ENCODE data around the gene GNL3. TPM values are rescaled to one million over a fixed set of nuclear protein-coding genes. Genes with fewer than 3 reads are reported as not detected.

GNL3 gene
- total and polyA plus RNA-seq, 2 of the 8 experiments (the other 6 are each of a cell fraction or from before 2014, with no cell fraction given), result 45.5 to 184 TPM

GRCh38 chr3:52660046-52660445 lies 25.8 kb upstream of the GNL3 start:
- Histone ChIP-seq H2BK20ac (ENCODE audit: low read length) (no peak overlapping the region), H2BK15ac (ENCODE audit: low read length) (no peak overlapping the region), H3K27ac (ENCODE audit: low read depth, low read length) (no peak overlapping the region), H3K4me3 (ENCODE audit: extremely low read depth in 1 of 4, insufficient read depth in 2 of 4, low read depth in 3 of 4, low read length in 4 of 4) (no peak overlapping the region), H3K14ac (ENCODE audit: insufficient read length) (no peak overlapping the region), H3K4me1 (replicated peaks in 1 of 4; ENCODE audit: control insufficient read depth in 3 of 4, insufficient read depth in 4 of 4, low read length in 3 of 4) (peaks cover 0 to 2% (median 0%) of the 10 kb centered on the region in 4 experiments; a peak in 1 of 7 replicates), H4K20me1 (replicated peaks in 1 of 2; ENCODE audit: control insufficient read depth in 1 of 2, insufficient read depth in 2 of 2, low read length in 2 of 2) (no peaks in the 10 kb centered on the region), H4K91ac (replicated peaks; ENCODE audit: insufficient read length, low read length) (no peak overlapping the region), H3K79me1 (ENCODE audit: low read depth, low read length) (no peaks in the 10 kb centered on the region; the same call in 1 of the 2 replicates), H3K36me3 (ENCODE audit: control insufficient read depth in 2 of 4, insufficient read depth in 4 of 4, low read length in 3 of 4) (peaks cover 14 to 40% (median 28%) of the 10 kb centered on the region in 4 experiments; a peak in 7 of 8 replicates), H3K18ac (ENCODE audit: extremely low read depth, low read length) (no peak overlapping the region), H4K8ac (ENCODE audit: extremely low read depth, insufficient read depth, low read length) (no peak overlapping the region), H2BK12ac (ENCODE audit: low read depth, low read length) (no peak overlapping the region), H2AFZ (ENCODE audit: low read length) (no peak overlapping the region), H2BK120ac (replicated peaks; ENCODE audit: low read depth, low read length) (no peak overlapping the region), H3K23me2 (ENCODE audit: low read depth, low read length) (no peaks in the 10 kb centered on the region), H3K4me2 (ENCODE audit: insufficient read depth in 1 of 2, low read depth in 2 of 2, low read length in 2 of 2) (no peak overlapping the region), H3K9ac (replicated peaks in 1 of 4; ENCODE audit: extremely low read depth in 1 of 4, low read depth in 3 of 4, low read length in 3 of 4) (no peak overlapping the region), H4K5ac (ENCODE audit: insufficient read length, low read depth, low read length) (no peak overlapping the region), H3K9me3 (ENCODE audit: insufficient read depth in 2 of 2, low read depth in 1 of 2, low read length in 1 of 2) (no peaks in the 10 kb centered on the region), H3K27me3 (replicated peaks in 1 of 4; ENCODE audit: control insufficient read depth in 3 of 4, extremely low read depth in 1 of 4, insufficient read depth in 3 of 4, low read length in 3 of 4) (no peaks in the 10 kb centered on the region), H3K4ac (replicated peaks; ENCODE audit: insufficient read length, low read depth, low read length) (no peak overlapping the region), H3K56ac (replicated peaks; ENCODE audit: insufficient read length, low read depth, low read length) (no peak overlapping the region), H3K23ac (ENCODE audit: insufficient read length) (no peak overlapping the region), H3K79me2 (ENCODE audit: control insufficient read depth in 1 of 2, insufficient read depth in 2 of 2, low read length in 2 of 2) (no peaks in the 10 kb centered on the region), H2AK5ac (ENCODE audit: low read depth, low read length) (no peak overlapping the region), H2BK5ac (ENCODE audit: low read depth, low read length) (no peak overlapping the region)
- DNase-seq (ENCODE audit: low read depth in 1 of 2, low spot score in 2 of 2) (no peak), FAIRE-seq (no peak)
- ChIA-PET CTCF (ENCODE audit: partially characterized antibody) (interaction anchor here (1.3 kb wide), 1 partner anchor 22 kb away, joined by 4 read pairs; no protein-coding TSS in a partner anchor), POLR2A (ENCODE audit: partially characterized antibody) (interaction anchor here (1.5 kb wide), 1 partner anchor 26 kb away, joined by 3 read pairs; the partner anchor contains the start of gene GNL3)
- 67% methylated on average over 3 of the region's 3 CpGs; no CpG with 5 or more reads in 1 of the 2 experiments for WGBS, 2 experiments (ENCODE audit: extremely low coverage in 1 of 2, insufficient coverage in 1 of 2, insufficient read length in 1 of 2, insufficient replicate concordance in 2 of 2, low coverage in 1 of 2, low lambda C conversion rate in 2 of 2, missing lambda C conversion rate in 1 of 2)
- TF ChIP-seq GTF2F1 (IDR thresholded peaks at IDR 0.05; ENCODE audit: borderline replicate concordance, low read depth, low read length) (no peak), CTBP2 (IDR thresholded peaks at IDR 0.05; ENCODE audit: borderline replicate concordance, insufficient read depth, insufficient read length, low read length) (no peak), EGR1 (IDR thresholded peaks at IDR 0.05; ENCODE audit: borderline replicate concordance, low read depth, low read length) (no peak), NRF1 (IDR thresholded peaks at IDR 0.05; ENCODE audit: low read depth, low read length) (no peak), KDM5A (IDR thresholded peaks at IDR 0.05; ENCODE audit: low read length) (no peak), PHF8 (conservative IDR thresholded peaks at IDR 0.05; ENCODE audit: low read depth, low read length) (no peak), SAP30 (IDR thresholded peaks at IDR 0.05; ENCODE audit: insufficient read depth, insufficient replicate concordance, low read length) (no peak), CHD2 (IDR thresholded peaks at IDR 0.05; ENCODE audit: low read length) (no peak), RFX5 (IDR thresholded peaks at IDR 0.05; ENCODE audit: borderline replicate concordance, low read depth, low read length) (no peak), KDM4A (IDR thresholded peaks at IDR 0.05; ENCODE audit: low read depth, low read length, severe bottlenecking) (no peak), RXRA (IDR thresholded peaks at IDR 0.05; ENCODE audit: insufficient read depth, low read depth, low read length) (no peak), SIN3A (conservative IDR thresholded peaks at IDR 0.05 in 1 of 2, IDR thresholded peaks at IDR 0.05 in 1 of 2; ENCODE audit: low read depth in 1 of 2, low read length in 2 of 2) (no peak), SP2 (IDR thresholded peaks at IDR 0.05; ENCODE audit: low read length) (no peak)

Measured in H1 (cell line).